GM10248 (cell line): ENCODE data around the gene PACS1.

ENCODE experiments used
- CTCF ChIA-PET: fragments of 300-600 bp; sonication (Branson Sonifier 250); formaldehyde crosslinking; extraction: SDS; loops from one replicate; lab custom pipeline; 2021; ENCODE audit warnings: antibody characterized with exemption; lab: Yijun Ruan, JAX
- POLR2A ChIA-PET: fragments of 350-650 bp; sonication (Branson Sonifier 250); formaldehyde crosslinking; extraction: SDS; loops from one replicate; lab custom pipeline; 2020; ENCODE audit warnings: antibody characterized with exemption; lab: Yijun Ruan, JAX
- DNase-seq: peaks from one replicate; pipeline ENCODE4 v3.0.0; 2012; ENCODE audit errors: extremely low spot score
- CTCF ChIP-seq: IDR thresholded peaks from 2 replicates; pipeline ENCODE4 v1.5.1; 2012; ENCODE audit warnings: mild to moderate bottlenecking, low read depth; ENCODE audit errors: extremely low read depth, missing control alignments, control extremely low read depth

PACS1 gene

GRCh38 chr11:66279092-66279734 lies 209.1 kb downstream of the PACS1 start:
- POLR2A ChIA-PET, result interaction anchor here (2.8 kb wide), 1 partner anchor 10 kb away, joined by 10 read pairs; the partner anchor contains the start of gene YIF1A
- TF ChIP-seq CTCF, result no peak
- no peak for DNase-seq
- CTCF ChIA-PET, result interaction anchor here (0.9 to 10.6 kb wide), 2 partner anchors 10 to 58 kb away, joined by 3 to 92 read pairs; partner anchors contain the start of gene YIF1A

- CTCF ChIA-PET, result interaction anchor here (0.9 to 10.6 kb wide), 4 partner anchors 17 to 392 kb away, joined by 3 to 92 read pairs (median 3); partner anchors contain the start of gene FIBP
- DNase-seq, result no peak
- POLR2A ChIA-PET, result interaction anchor here (0.5 to 2.8 kb wide), 3 partner anchors 9 to 279 kb away, joined by 4 to 10 read pairs (median 6); partner anchors contain the start of gene YIF1A
- no peak for TF ChIP-seq CTCF
Observed at GRCh38 chr11:66280428-66280827, 210.4 kb downstream of the PACS1 start.

- CTCF ChIA-PET, result interaction anchor here (0.8 to 10.6 kb wide), 4 partner anchors 11 to 60 kb away, joined by 3 to 92 read pairs (median 3); partner anchors contain the start of gene TMEM151A
- TF ChIP-seq CTCF, result no peak
- DNase-seq, result no peak
Observed at GRCh38 chr11:66281001-66281400, 210.9 kb downstream of the PACS1 start.

GRCh38 chr11:66281776-66282467 lies 211.8 kb downstream of the PACS1 start:
- DNase-seq, result no peak
- ChIA-PET CTCF (interaction anchor here (1.0 to 10.6 kb wide), 10 partner anchors 9 to 569 kb away, joined by 3 to 92 read pairs (median 5); partner anchors contain the start of genes FIBP and TMEM151A), POLR2A (interaction anchor here (1.7 kb wide), 1 partner anchor 14 kb away, joined by 4 read pairs; no protein-coding TSS in a partner anchor)
- no peak for TF ChIP-seq CTCF

More at GRCh38 chr11:66281001-66281400, 210.9 kb downstream of the PACS1 start:
- POLR2A ChIA-PET, result interaction anchor here (0.5 to 2.8 kb wide), 3 partner anchors 8 to 280 kb away, joined by 4 to 10 read pairs (median 6); partner anchors contain the start of gene YIF1A

- CTCF ChIA-PET, result interaction anchor here (0.7 to 10.6 kb wide), 14 partner anchors 8 to 570 kb away, joined by 3 to 92 read pairs (median 4); partner anchors contain the start of genes CD248, FIBP, MUS81 and TMEM151A
- peak; percentile 99 for DNase-seq
- peak; percentile 98 for TF ChIP-seq CTCF
- POLR2A ChIA-PET, result no interaction called here
Observed at GRCh38 chr11:66282468-66283455, 212.7 kb downstream of the PACS1 start.
